Bronchial epithelial cell (primary cell): Measurements from ENCODE around the gene SUCLG2. TPM values are rescaled to one million over a fixed set of nuclear protein-coding genes. Genes with fewer than 3 reads are reported as not detected.

Experiments used
- DNase-seq: peaks from one replicate; pipeline ENCODE4 v3.0.0-alpha.2; 2010; ENCODE audit warnings: low read depth
- FAIRE-seq: peaks from 2 replicates; lab custom pipeline; 2011; peaks lifted over from hg19 to GRCh38; lab: Jason Lieb, UNC
- H3K27me3 ChIP-seq: 2 replicates; pipeline ENCODE4 v1.5.1; 2011; ENCODE audit warnings: low read length; ENCODE audit not compliant: control insufficient read depth, insufficient read depth
- H3K36me3 ChIP-seq: 2 replicates; pipeline ENCODE4 v1.5.1; 2011; ENCODE audit warnings: low read length; ENCODE audit not compliant: control insufficient read depth, insufficient read depth
- H3K4me3 ChIP-seq: 2 replicates; pipeline ENCODE4 v1.5.1; 2011; ENCODE audit warnings: mild to moderate bottlenecking, low read depth, low read length, control low read depth
- CTCF ChIP-seq: IDR thresholded peaks from 2 replicates; pipeline ENCODE4 v1.5.1; 2011; ENCODE audit warnings: mild to moderate bottlenecking, moderate library complexity, low read length, control low read depth, inconsistent platforms; ENCODE audit not compliant: insufficient read depth, severe bottlenecking
- total RNA-seq: library from RNA; depleted of rRNA; stranded (reverse); fragments of >200 nt; gene quantifications from 2 replicates; pipeline ENCODE4 v1.2.1, GENCODE V29; 2014

SUCLG2 gene
- total RNA-seq, 1 donor from 2014 or later: 42.1 TPM

- DNase-seq (no peak), FAIRE-seq (no peak)
- no peak for TF ChIP-seq CTCF
- H3K36me3 ChIP-seq: no peaks in the 10 kb centered on the region
- no peaks in the 10 kb centered on the region for H3K27me3 ChIP-seq
- no peak overlapping the region for H3K4me3 ChIP-seq
Measured at GRCh38 chr3:67649681-67650080, 4.7 kb downstream of the SUCLG2 start.

GRCh38 chr3:67648701-67649100 lies 5.7 kb downstream of the SUCLG2 start:
- DNase-seq (no peak), FAIRE-seq (no peak)
- no peak overlapping the region for H3K4me3 ChIP-seq
- no peaks in the 10 kb centered on the region for H3K36me3 ChIP-seq
- no peaks in the 10 kb centered on the region for H3K27me3 ChIP-seq
- no peak for TF ChIP-seq CTCF

- no peak for FAIRE-seq
- Histone ChIP-seq H3K27me3 (no peaks in the 10 kb centered on the region), H3K4me3 (no peak overlapping the region), H3K36me3 (no peaks in the 10 kb centered on the region)
- no peak for TF ChIP-seq CTCF
- no peak for DNase-seq
Measured at GRCh38 chr3:67648229-67648628, 6.2 kb downstream of the SUCLG2 start.

DNA sequence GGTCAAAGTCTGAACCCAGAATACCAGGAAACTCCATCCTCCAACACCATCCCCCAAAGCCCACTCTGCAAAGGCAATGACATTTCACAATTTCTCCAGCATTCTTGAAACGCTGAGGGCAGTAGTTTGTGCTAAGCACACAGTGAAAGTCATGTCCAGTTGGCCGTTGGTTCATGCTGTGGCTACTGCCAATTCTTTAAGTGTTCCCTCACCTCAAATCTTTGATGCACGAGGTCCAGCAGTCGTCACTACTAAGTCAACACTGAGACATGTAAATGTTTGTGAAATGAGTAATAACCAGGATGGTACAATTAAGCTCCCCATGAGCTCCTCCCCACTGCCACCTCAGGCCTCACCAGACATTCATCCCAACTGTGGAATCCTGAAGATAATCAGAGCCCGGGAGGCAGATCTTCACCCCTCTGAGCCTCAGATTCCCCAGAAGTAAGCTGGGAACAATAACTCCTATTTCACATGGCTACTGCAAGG lies 7.0 kb downstream of the SUCLG2 start:
- TF ChIP-seq CTCF: no peak
- FAIRE-seq: peak; percentile 90
- Histone ChIP-seq H3K36me3 (no peaks in the 10 kb centered on the region), H3K4me3 (no peak overlapping the region), H3K27me3 (no peaks in the 10 kb centered on the region)
- peak; percentile 92 for DNase-seq

DNA sequence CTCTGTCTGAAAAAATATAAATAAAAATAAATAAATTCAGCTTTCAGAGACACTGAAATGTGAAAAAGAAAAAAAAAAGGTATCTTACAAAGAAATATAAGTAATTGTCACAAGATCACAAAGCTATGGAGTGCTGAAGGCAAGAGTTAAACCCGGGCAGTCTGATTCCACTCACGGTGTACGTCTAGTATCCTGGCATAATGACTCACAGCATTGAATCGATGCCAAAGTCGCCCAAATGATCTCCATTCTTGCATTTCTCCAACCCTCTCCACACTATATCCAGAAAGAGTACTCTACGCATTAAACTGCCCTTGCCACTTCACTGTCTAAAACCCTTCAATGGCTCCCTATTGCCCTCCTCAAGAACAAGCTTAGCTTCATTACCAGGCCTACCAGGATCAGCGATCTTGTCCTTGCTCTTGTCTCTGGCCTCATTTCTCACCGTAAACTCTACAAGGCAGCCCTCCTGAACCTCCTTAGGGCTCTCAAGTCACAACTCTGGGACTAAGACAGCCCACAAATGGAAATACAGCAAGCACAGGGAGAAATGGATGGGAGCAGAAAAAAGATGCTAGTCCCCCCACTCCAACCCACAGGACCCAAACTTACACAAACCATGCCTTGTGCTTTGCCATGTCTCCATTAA lies 7.7 kb downstream of the SUCLG2 start:
- no peaks in the 10 kb centered on the region for H3K27me3 ChIP-seq
- TF ChIP-seq CTCF: no peak
- FAIRE-seq (no peak), DNase-seq (no peak)
- no peak overlapping the region for H3K4me3 ChIP-seq
- H3K36me3 ChIP-seq: no peaks in the 10 kb centered on the region

GRCh38 chr3:67644827-67645226 lies 9.6 kb downstream of the SUCLG2 start:
- no peak for TF ChIP-seq CTCF
- Histone ChIP-seq H3K27me3 (no peaks in the 10 kb centered on the region), H3K4me3 (no peak overlapping the region), H3K36me3 (no peaks in the 10 kb centered on the region)
- no peak for DNase-seq
- no peak for FAIRE-seq
